Prostate gland (tissue), 2 donors: ENCODE results near the gene ZNF330. TPM values are rescaled to one million over a fixed set of nuclear protein-coding genes. Genes with fewer than 3 reads are reported as not detected.

Experiments used
- DNase-seq: peaks from one replicate; pipeline ENCODE4 v3.0.0-alpha.2; 2019; ENCODE audit warnings: low spot score
- H3K27ac ChIP-seq, 2 donors: fragments of 200-600 bp; sonication (generic); 2 replicates each; pipeline ENCODE4 v1.5.1; 2017 to 2019
- H3K27me3 ChIP-seq: fragments of 200-600 bp; sonication (generic); replicated peaks from 2 replicates; pipeline ENCODE4 v1.5.1; 2019; ENCODE audit not compliant: insufficient read depth
- H3K36me3 ChIP-seq, 2 donors: fragments of 200-600 bp; sonication (generic); 1 replicate in 1 of 2; 2 replicates in 1 of 2; pipeline versions ENCODE4 v1.5.1 to v1.8.1; 2017 to 2019
- H3K4me1 ChIP-seq: fragments of 200-600 bp; sonication (generic); replicated peaks from 2 replicates; pipeline ENCODE4 v1.5.1; 2019
- H3K4me3 ChIP-seq, 2 donors: fragments of 200-600 bp; sonication (generic); 2 replicates each; pipeline ENCODE4 v1.5.1; 2017 to 2019
- H3K9me3 ChIP-seq: fragments of 200-600 bp; sonication (generic); 2 replicates; pipeline ENCODE4 v1.5.1; 2017
- CTCF ChIP-seq, 4 experiments: fragments of 200-600 bp in 2 of 4; fragments of 450-650 bp in 2 of 4; sonication (generic) in 2 of 4; IDR thresholded peaks; 1 replicate in 3 of 4; 2 replicates in 1 of 4; pipeline ENCODE4 v1.5.1; 2016 to 2019; ENCODE audit warnings: antibody characterized with exemption in 4 of 4, mild to moderate bottlenecking in 2 of 4, moderate library complexity in 2 of 4
- POLR2A ChIP-seq: fragments of 450-650 bp; IDR thresholded peaks from one replicate; pipeline ENCODE4 v1.6.1; 2016; ENCODE audit warnings: antibody characterized with exemption, mild to moderate bottlenecking
- POLR2AphosphoS5 ChIP-seq: sonication (generic); formaldehyde crosslinking; IDR thresholded peaks from one replicate; pipeline ENCODE4 v1.6.1; 2017; ENCODE audit warnings: antibody characterized with exemption
- WGBS: methylation state at CpG from one replicate; pipeline ENCODE4 v1.1.5; 2018; 5-methylcytosine and 5-hydroxymethylcytosine counted together
- intact Hi-C: fragments of 100-400 bp; cut with DNase I; formaldehyde crosslinking; loops from one replicate; pipeline ENCODE4 v1.14.2; 2022
- total RNA-seq, 2 donors: library from RNA; depleted of rRNA; stranded (reverse); fragments of >200 nt; gene quantifications; one replicate each; pipeline ENCODE4 v1.1.0, GENCODE V29; 2016

ZNF330 gene
- total RNA-seq, 2 donors from 2014 or later, result 12.1 to 22.7 TPM

GRCh38 chr4:141244419-141244818, 23.7 kb downstream of the ZNF330 start:
- H3K4me3 ChIP-seq, result no peak overlapping the region
- H3K27me3 ChIP-seq, result no peaks in the 10 kb centered on the region
- H3K27ac ChIP-seq, result no peak overlapping the region
- TF ChIP-seq POLR2A, result no peak
- TF ChIP-seq CTCF (IDR thresholded peaks at IDR 0.05), result no peak
- TF ChIP-seq POLR2AphosphoS5, result no peak
- intact Hi-C loops, result no loop called here
- 76% methylated on average over 1 of the region's 1 CpG for WGBS
- no peaks in the 10 kb centered on the region for H3K9me3 ChIP-seq
- H3K4me1 ChIP-seq, result no peaks in the 10 kb centered on the region
- no peak for DNase-seq
- no peaks in the 10 kb centered on the region for H3K36me3 ChIP-seq

DNA sequence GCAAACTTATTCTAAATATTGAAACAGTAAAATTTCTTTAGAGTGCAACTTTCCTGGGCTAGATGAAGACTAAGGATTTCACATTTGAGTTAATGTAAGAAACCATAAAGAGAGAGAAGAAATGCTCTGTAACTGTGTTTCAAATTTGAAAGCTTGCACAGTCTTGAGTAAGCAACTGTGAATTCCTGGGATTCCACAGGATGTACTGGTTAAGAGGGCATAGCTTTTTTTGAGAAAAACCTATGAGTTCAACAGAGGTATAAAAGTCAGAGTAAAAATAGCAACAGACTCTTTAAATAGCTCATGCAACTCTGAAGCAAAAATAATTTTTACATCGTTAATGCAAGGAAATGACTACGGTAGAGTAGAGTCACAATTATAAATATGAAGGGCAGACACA, 25.5 kb downstream of the ZNF330 start:
- WGBS, result 40% methylated on average over 2 of the region's 2 CpGs
- intact Hi-C loops, result no loop called here
- Histone ChIP-seq H3K4me1 (no peaks in the 10 kb centered on the region), H3K27ac (no peak overlapping the region), H3K36me3 (no peaks in the 10 kb centered on the region), H3K27me3 (no peaks in the 10 kb centered on the region), H3K9me3 (no peaks in the 10 kb centered on the region), H3K4me3 (no peak overlapping the region)
- TF ChIP-seq POLR2A, result no peak
- TF ChIP-seq CTCF (IDR thresholded peaks at IDR 0.05), result no peak
- TF ChIP-seq POLR2AphosphoS5, result no peak
- no peak for DNase-seq

DNA sequence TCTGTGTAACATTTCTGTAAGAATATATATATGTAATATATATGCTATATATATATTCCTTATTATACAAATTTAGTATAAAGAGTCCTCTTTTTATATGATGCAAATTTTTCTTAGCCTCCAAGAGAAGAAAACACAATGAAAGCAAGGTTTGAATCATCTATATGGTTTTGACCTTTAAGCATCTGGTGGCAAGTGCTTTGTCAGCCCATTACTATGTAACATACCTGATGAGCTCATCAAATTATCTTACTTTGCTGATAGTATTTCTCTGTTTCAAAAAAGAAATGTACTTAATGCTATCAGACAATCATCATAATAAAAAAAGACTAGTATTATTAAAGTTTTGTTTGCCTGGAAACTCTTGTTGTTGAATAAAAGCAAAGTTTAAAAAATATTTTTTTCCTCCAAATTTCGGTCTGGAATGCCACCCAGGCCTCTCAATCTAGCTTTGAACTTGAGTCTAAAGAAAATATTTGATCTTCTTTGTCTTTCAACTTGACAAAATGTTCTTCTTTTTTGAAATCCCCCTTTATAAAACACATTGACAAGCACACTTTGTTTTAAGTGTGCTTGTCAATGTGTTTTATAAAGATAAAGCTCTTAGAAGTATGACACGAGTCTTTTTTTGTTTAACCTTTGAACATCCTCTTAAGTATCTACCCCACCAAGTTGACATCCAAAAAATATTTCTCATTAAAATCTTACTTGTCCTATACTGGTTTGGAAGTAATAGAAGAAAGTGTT, 26.2 kb downstream of the ZNF330 start:
- H3K9me3 ChIP-seq, result no peaks in the 10 kb centered on the region
- no peak for DNase-seq
- WGBS, result 33% methylated on average over 2 of the region's 2 CpGs
- intact Hi-C loops, result no loop called here
- TF ChIP-seq POLR2A, result no peak
- no peak for TF ChIP-seq CTCF (IDR thresholded peaks at IDR 0.05)
- no peak for TF ChIP-seq POLR2AphosphoS5
- no peak overlapping the region for H3K27ac ChIP-seq
- H3K36me3 ChIP-seq, result no peaks in the 10 kb centered on the region
- H3K27me3 ChIP-seq, result no peaks in the 10 kb centered on the region
- no peak overlapping the region for H3K4me3 ChIP-seq
- H3K4me1 ChIP-seq, result no peaks in the 10 kb centered on the region

- no peak for TF ChIP-seq CTCF (IDR thresholded peaks at IDR 0.05)
- TF ChIP-seq POLR2AphosphoS5, result no peak
- TF ChIP-seq POLR2A, result no peak
- Histone ChIP-seq H3K27ac (no peak overlapping the region), H3K27me3 (no peaks in the 10 kb centered on the region), H3K9me3 (no peaks in the 10 kb centered on the region), H3K36me3 (no peaks in the 10 kb centered on the region), H3K4me3 (no peak overlapping the region), H3K4me1 (no peaks in the 10 kb centered on the region)
- DNase-seq, result no peak
- 62% methylated on average over 2 of the region's 2 CpGs for WGBS
- intact Hi-C loops, result no loop called here
Observed at GRCh38 chr4:141247430-141247780, 26.7 kb downstream of the ZNF330 start.

- WGBS, result 94% methylated on average over 4 of the region's 4 CpGs
- no peak for DNase-seq
- Histone ChIP-seq H3K4me1 (no peaks in the 10 kb centered on the region), H3K27ac (no peak overlapping the region), H3K4me3 (no peak overlapping the region), H3K27me3 (no peaks in the 10 kb centered on the region), H3K9me3 (no peaks in the 10 kb centered on the region), H3K36me3 (no peaks in the 10 kb centered on the region)
- TF ChIP-seq CTCF (IDR thresholded peaks at IDR 0.05), result no peak
- no peak for TF ChIP-seq POLR2AphosphoS5
- TF ChIP-seq POLR2A, result no peak
- intact Hi-C loops, result no loop called here
Observed at GRCh38 chr4:141248029-141248428, 27.3 kb downstream of the ZNF330 start.
